ENCODE data around the gene TRABD2B. TPM values are rescaled to one million over a fixed set of nuclear protein-coding genes. Genes with fewer than 3 reads are reported as not detected.

Gene TRABD2B
- total and polyA plus RNA-seq, 7 donors, result 0.08 to 0.76 (median 0.42) TPM

GRCh38 chr1:47849005-47849521 lies 148.1 kb downstream of the TRABD2B start:
- ATAC-seq (peak in 1 of 4 donors; percentile 41), DNase-seq (peak in 1 of 2 donors; percentile 55)
- Histone ChIP-seq H3K4me1 (no peaks in the 10 kb centered on the region), H3K27me3 (ENCODE audit: insufficient read depth in 3 of 3, low read length in 2 of 3) (no peaks in the 10 kb centered on the region), H3K36me3 (ENCODE audit: insufficient read depth in 1 of 2, low read depth in 1 of 2) (no peaks in the 10 kb centered on the region), H3K27ac (no peak overlapping the region), H3K4me3 (no peak overlapping the region), H3K9me3 (no peaks in the 10 kb centered on the region)
- 65 to 66% (median 66%) methylated on average over 4 of the region's 4 CpGs for WGBS, 3 donors
- no peak for TF ChIP-seq CTCF (IDR thresholded peaks at IDR 0.05)
- intact Hi-C loops (cut with DNase I), result no loop called here

- H3K9me3 ChIP-seq, result no peaks in the 10 kb centered on the region
- no peak for ATAC-seq
- no peaks in the 10 kb centered on the region for H3K4me1 ChIP-seq
- peak in 1 of 2 donors; percentile 3 for DNase-seq
- no peaks in the 10 kb centered on the region for H3K27me3 ChIP-seq (ENCODE audit: insufficient read depth in 3 of 3, low read length in 2 of 3)
- no peak overlapping the region for H3K27ac ChIP-seq
- TF ChIP-seq CTCF (IDR thresholded peaks at IDR 0.05), result no peak
- 84 to 90% (median 88%) methylated on average over 9 of the region's 9 CpGs for WGBS, 3 donors
- no peaks in the 10 kb centered on the region for H3K36me3 ChIP-seq (ENCODE audit: insufficient read depth in 1 of 2, low read depth in 1 of 2)
- intact Hi-C loops (cut with DNase I), result no loop called here
- H3K4me3 ChIP-seq, result no peak overlapping the region
Observed at GRCh38 chr1:47847763-47848162, 149.4 kb downstream of the TRABD2B start.

GRCh38 chr1:47844558-47844955 lies 152.6 kb downstream of the TRABD2B start:
- Histone ChIP-seq H3K27me3 (ENCODE audit: insufficient read depth in 3 of 3, low read length in 2 of 3) (no peaks in the 10 kb centered on the region), H3K36me3 (ENCODE audit: insufficient read depth in 1 of 2, low read depth in 1 of 2) (no peaks in the 10 kb centered on the region), H3K4me1 (no peaks in the 10 kb centered on the region), H3K27ac (no peak overlapping the region), H3K9me3 (no peaks in the 10 kb centered on the region), H3K4me3 (no peak overlapping the region)
- intact Hi-C loops (cut with DNase I), result no loop called here
- TF ChIP-seq CTCF (IDR thresholded peaks at IDR 0.05), result no peak
- WGBS, 3 donors, result 73 to 80% (median 75%) methylated on average over 3 of the region's 3 CpGs
- no peak for ATAC-seq
- no peak for DNase-seq

GRCh38 chr1:47843781-47844557 lies 153.2 kb downstream of the TRABD2B start:
- intact Hi-C loops (cut with DNase I), result no loop called here
- ATAC-seq (no peak), DNase-seq (peak in 1 of 2 donors; percentile 26)
- no peak overlapping the region for H3K4me3 ChIP-seq
- no peaks in the 10 kb centered on the region for H3K4me1 ChIP-seq
- H3K27ac ChIP-seq, result no peak overlapping the region
- no peaks in the 10 kb centered on the region for H3K27me3 ChIP-seq (ENCODE audit: insufficient read depth in 3 of 3, low read length in 2 of 3)
- 62 to 67% (median 64%) methylated on average over 10 of the region's 10 CpGs for WGBS, 3 donors
- no peak for TF ChIP-seq CTCF (IDR thresholded peaks at IDR 0.05)
- H3K36me3 ChIP-seq (ENCODE audit: insufficient read depth in 1 of 2, low read depth in 1 of 2), result no peaks in the 10 kb centered on the region
- H3K9me3 ChIP-seq, result no peaks in the 10 kb centered on the region

All from psoas muscle (tissue), 8 donors.